K562 (cell line): ENCODE results near the gene HNRNPF. TPM values are rescaled to one million over a fixed set of nuclear protein-coding genes. Genes with fewer than 3 reads are reported as not detected.
A peak's percentile ranks its signal among the peaks of the same experiment; 100 is the strongest.

Experiments
- ELF2 ChIP-seq: fragments of 250-450 bp; sonication (Bioruptor Pico); IDR thresholded peaks from 2 replicates; pipeline ENCODE4 v1.5.0; 2021; ENCODE audit warnings: mild to moderate bottlenecking
- ILF3 ChIP-seq: fragments of 450-650 bp; IDR thresholded peaks from 2 replicates; pipeline ENCODE4 v1.6.1; 2018; ENCODE audit warnings: antibody characterized with exemption, mild to moderate bottlenecking, moderate library complexity, borderline replicate concordance
- POLR2G ChIP-seq: fragments of 200-400 bp; formaldehyde crosslinking; IDR thresholded peaks from 2 replicates; pipeline ENCODE4 v1.6.1; 2017; ENCODE audit warnings: low read depth, mild to moderate bottlenecking, antibody characterized with exemption, low read length, moderate library complexity
- RAD21 ChIP-seq, 2 experiments: fragments of 250-450 bp in 1 of 2; fragments of 450-650 bp in 1 of 2; sonication (Bioruptor Pico) in 1 of 2; formaldehyde crosslinking in 1 of 2; IDR thresholded peaks in 1 of 2; conservative IDR thresholded peaks in 1 of 2; 2 replicates each; pipeline versions ENCODE4 v1.4.0 to v1.8.0; 2020 to 2022; ENCODE audit warnings: mild to moderate bottlenecking in 2 of 2, moderate library complexity in 1 of 2
- SIN3B ChIP-seq: fragments of 450-650 bp; IDR thresholded peaks from 2 replicates; pipeline ENCODE4 v1.6.1; 2017; ENCODE audit warnings: low read depth, mild to moderate bottlenecking, moderate library complexity
- SRSF1 ChIP-seq: fragments of 200-400 bp; formaldehyde crosslinking; IDR thresholded peaks from 2 replicates; pipeline ENCODE4 v1.6.1; 2017; ENCODE audit warnings: mild to moderate bottlenecking, low read depth, low read length, moderate library complexity
- STAT5A ChIP-seq: IDR thresholded peaks from 2 replicates; pipeline ENCODE4 v1.6.1; 2012; ENCODE audit warnings: low read length, inconsistent platforms, borderline replicate concordance
- TCF3 ChIP-seq: sonication (generic); formaldehyde crosslinking; IDR thresholded peaks from 2 replicates; pipeline ENCODE4 v1.4.0; 2020; ENCODE audit warnings: mild to moderate bottlenecking, missing genetic modification reagents
- ZNF133 ChIP-seq: fragments of 250-450 bp; sonication (Bioruptor Pico); IDR thresholded peaks from 2 replicates; pipeline ENCODE4 v1.4.0; 2020; ENCODE audit warnings: mild to moderate bottlenecking
- ZNF75A ChIP-seq: fragments of 450-650 bp; formaldehyde crosslinking; IDR thresholded peaks from 2 replicates; pipeline ENCODE4 v1.4.0; 2020; ENCODE audit warnings: mild to moderate bottlenecking
- polyA plus RNA-seq, 8 experiments: library from polyadenylated mRNA; depleted of rRNA in 4 of 8; stranded (reverse) in 5 of 8; unstranded in 3 of 8; fragments of >200 nt; fragmentation: Nextera tagmentation in 2 of 8; fragmentation: Illumina TruSeq in 1 of 8; extraction: Ambion mirVana in 2 of 8; extraction: Trizol in 1 of 8; gene quantifications; 2 replicates each; pipeline versions ENCODE4 v1.2.1 to v1.2.3, GENCODE V29; 2011 to 2014; ENCODE audit warnings: inconsistent platforms in 1 of 8, missing spikeins in 1 of 8
- total RNA-seq, 7 experiments: library from RNA; depleted of rRNA in 6 of 7; stranded (reverse); fragments of >200 nt in 6 of 7; fragmentation: Illumina TruSeq in 2 of 7; extraction: Trizol in 2 of 7; gene quantifications; 2 replicates each; pipeline versions ENCODE4 v1.2.1 to v1.2.3, GENCODE V29; 2011 to 2021; ENCODE audit warnings: low replicate concordance in 1 of 7
- TF ChIP-seq, protein P1 (sequence below): IDR thresholded peaks from 2 replicates; pipeline ENCODE4 v1.6.1; 2012; ENCODE audit warnings: low read depth, low read length, improper control_type of control experiment, borderline replicate concordance
- TF ChIP-seq, protein P2 (sequence below), 2 experiments: fragments of 450-650 bp; conservative IDR thresholded peaks; 2 replicates each; pipeline ENCODE4 v1.6.1; 2017; ENCODE audit warnings: mild to moderate bottlenecking in 2 of 2, moderate library complexity in 2 of 2
- TF ChIP-seq, protein P3 (sequence below): fragments of 250-450 bp; sonication (Bioruptor Pico); IDR thresholded peaks from 2 replicates; pipeline ENCODE4 v1.6.1; 2021; ENCODE audit warnings: mild to moderate bottlenecking
- TF ChIP-seq, protein P4 (sequence below): fragments of 450-650 bp; IDR thresholded peaks from 2 replicates; pipeline ENCODE4 v1.6.1; 2016; ENCODE audit warnings: antibody characterized with exemption
- TF ChIP-seq, protein P5 (sequence below): sonication (generic); formaldehyde crosslinking; IDR thresholded peaks from 2 replicates; pipeline ENCODE4 v1.4.0; 2020; ENCODE audit warnings: mild to moderate bottlenecking, missing genetic modification reagents
- TF ChIP-seq, protein P6 (sequence below): sonication (generic); formaldehyde crosslinking; IDR thresholded peaks from 2 replicates; pipeline ENCODE4 v1.8.0; 2022; ENCODE audit warnings: mild to moderate bottlenecking, missing genetic modification reagents
- TF ChIP-seq, protein P7 (sequence below): sonication (generic); formaldehyde crosslinking; IDR thresholded peaks from 2 replicates; pipeline ENCODE4 v1.8.1; 2022; ENCODE audit warnings: missing genetic modification reagents

Gene HNRNPF
- total and polyA plus RNA-seq, 9 of the 15 experiments (the other 6 are each of a cell fraction or from before 2014, with no cell fraction given), result 192 to 489 (median 416) TPM

DNA sequence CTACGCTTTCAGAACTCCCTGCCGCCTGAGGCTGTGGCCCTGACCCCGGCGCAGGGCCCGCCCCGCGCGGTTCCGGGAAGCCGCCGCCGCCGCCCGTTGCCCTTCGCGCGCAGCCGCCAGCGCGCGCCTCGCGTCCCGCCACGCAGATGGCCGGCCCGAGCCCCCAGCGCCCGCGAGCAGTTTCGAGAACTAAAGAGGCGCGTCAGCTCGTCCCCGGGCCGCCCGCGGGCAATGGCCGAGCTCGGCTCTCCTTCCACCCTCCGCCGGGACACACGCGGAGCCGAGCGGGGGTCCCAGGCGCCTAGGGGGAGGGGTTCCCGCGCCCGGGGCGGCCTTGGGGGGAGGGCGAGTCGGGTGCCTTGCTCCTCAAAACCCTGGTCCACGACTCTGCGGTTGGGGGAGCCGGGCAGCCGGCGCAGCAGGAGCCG is 1.8 kb downstream of the HNRNPF start (continued):
- TF ChIP-seq, protein P1, sequence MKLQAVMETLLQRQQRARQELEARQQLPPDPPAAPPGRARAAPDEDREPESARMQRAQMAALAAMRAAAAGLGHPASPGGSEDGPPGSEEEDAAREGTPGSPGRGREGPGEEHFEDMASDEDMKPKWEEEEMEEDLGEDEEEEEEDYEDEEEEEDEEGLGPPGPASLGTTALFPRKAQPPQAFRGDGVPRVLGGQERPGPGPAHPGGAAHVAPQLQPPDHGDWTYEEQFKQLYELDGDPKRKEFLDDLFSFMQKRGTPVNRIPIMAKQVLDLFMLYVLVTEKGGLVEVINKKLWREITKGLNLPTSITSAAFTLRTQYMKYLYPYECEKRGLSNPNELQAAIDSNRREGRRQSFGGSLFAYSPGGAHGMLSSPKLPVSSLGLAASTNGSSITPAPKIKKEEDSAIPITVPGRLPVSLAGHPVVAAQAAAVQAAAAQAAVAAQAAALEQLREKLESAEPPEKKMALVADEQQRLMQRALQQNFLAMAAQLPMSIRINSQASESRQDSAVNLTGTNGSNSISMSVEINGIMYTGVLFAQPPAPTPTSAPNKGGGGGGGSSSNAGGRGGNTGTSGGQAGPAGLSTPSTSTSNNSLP, result no peak
- TF ChIP-seq, protein P2, sequence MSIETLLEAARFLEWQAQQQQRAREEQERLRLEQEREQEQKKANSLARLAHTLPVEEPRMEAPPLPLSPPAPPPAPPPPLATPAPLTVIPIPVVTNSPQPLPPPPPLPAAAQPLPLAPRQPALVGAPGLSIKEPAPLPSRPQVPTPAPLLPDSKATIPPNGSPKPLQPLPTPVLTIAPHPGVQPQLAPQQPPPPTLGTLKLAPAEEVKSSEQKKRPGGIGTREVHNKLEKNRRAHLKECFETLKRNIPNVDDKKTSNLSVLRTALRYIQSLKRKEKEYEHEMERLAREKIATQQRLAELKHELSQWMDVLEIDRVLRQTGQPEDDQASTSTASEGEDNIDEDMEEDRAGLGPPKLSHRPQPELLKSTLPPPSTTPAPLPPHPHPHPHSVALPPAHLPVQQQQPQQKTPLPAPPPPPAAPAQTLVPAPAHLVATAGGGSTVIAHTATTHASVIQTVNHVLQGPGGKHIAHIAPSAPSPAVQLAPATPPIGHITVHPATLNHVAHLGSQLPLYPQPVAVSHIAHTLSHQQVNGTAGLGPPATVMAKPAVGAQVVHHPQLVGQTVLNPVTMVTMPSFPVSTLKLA (conservative IDR thresholded peaks at IDR 0.05), result no peak
- no peak for TF ChIP-seq ZNF75A
- TF ChIP-seq, protein P3, sequence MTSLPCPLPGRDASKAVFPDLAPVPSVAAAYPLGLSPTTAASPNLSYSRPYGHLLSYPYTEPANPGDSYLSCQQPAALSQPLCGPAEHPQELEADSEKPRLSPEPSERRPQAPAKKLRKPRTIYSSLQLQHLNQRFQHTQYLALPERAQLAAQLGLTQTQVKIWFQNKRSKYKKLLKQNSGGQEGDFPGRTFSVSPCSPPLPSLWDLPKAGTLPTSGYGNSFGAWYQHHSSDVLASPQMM (CRISPR knock-in tag), result no peak
- TF ChIP-seq, protein P4, sequence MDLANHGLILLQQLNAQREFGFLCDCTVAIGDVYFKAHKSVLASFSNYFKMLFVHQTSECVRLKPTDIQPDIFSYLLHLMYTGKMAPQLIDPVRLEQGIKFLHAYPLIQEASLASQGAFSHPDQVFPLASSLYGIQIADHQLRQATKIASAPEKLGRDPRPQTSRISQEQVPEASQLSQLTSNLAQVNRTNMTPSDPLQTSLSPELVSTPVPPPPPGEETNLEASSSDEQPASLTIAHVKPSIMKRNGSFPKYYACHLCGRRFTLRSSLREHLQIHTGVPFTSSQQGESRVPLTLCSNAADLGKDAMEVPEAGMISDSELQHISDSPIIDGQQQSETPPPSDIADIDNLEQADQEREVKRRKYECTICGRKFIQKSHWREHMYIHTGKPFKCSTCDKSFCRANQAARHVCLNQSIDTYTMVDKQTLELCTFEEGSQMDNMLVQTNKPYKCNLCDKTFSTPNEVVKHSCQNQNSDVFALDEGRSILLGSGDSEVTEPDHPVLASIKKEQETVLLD, result no peak
- no peak for TF ChIP-seq ELF2 (CRISPR knock-in tag)
- no peak for TF ChIP-seq SIN3B
- no peak for TF ChIP-seq TCF3 (CRISPR knock-in tag)
- TF ChIP-seq, protein P5, sequence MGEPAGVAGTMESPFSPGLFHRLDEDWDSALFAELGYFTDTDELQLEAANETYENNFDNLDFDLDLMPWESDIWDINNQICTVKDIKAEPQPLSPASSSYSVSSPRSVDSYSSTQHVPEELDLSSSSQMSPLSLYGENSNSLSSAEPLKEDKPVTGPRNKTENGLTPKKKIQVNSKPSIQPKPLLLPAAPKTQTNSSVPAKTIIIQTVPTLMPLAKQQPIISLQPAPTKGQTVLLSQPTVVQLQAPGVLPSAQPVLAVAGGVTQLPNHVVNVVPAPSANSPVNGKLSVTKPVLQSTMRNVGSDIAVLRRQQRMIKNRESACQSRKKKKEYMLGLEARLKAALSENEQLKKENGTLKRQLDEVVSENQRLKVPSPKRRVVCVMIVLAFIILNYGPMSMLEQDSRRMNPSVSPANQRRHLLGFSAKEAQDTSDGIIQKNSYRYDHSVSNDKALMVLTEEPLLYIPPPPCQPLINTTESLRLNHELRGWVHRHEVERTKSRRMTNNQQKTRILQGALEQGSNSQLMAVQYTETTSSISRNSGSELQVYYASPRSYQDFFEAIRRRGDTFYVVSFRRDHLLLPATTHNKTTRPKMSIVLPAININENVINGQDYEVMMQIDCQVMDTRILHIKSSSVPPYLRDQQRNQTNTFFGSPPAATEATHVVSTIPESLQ (CRISPR knock-in tag), result no peak
- TF ChIP-seq, protein P6, sequence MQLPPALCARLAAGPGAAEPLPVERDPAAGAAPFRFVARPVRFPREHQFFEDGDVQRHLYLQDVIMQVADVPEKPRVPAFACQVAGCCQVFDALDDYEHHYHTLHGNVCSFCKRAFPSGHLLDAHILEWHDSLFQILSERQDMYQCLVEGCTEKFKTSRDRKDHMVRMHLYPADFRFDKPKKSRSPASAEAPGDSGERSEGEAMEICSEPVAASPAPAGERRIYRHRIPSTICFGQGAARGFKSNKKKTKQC (CRISPR knock-in tag), result peak; percentile 34; the same call in 1 of the 2 replicates
- TF ChIP-seq, protein P7, sequence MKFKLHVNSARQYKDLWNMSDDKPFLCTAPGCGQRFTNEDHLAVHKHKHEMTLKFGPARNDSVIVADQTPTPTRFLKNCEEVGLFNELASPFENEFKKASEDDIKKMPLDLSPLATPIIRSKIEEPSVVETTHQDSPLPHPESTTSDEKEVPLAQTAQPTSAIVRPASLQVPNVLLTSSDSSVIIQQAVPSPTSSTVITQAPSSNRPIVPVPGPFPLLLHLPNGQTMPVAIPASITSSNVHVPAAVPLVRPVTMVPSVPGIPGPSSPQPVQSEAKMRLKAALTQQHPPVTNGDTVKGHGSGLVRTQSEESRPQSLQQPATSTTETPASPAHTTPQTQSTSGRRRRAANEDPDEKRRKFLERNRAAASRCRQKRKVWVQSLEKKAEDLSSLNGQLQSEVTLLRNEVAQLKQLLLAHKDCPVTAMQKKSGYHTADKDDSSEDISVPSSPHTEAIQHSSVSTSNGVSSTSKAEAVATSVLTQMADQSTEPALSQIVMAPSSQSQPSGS (CRISPR knock-in tag), result no peak
- no peak for TF ChIP-seq STAT5A
- TF ChIP-seq ILF3, result no peak
- TF ChIP-seq ZNF133 (CRISPR knock-in tag), result no peak
- TF ChIP-seq RAD21 (CRISPR knock-in tag; conservative IDR thresholded peaks at IDR 0.05 in 1 of 2, IDR thresholded peaks at IDR 0.05 in 1 of 2), result no peak
- no peak for TF ChIP-seq SRSF1
- peak; percentile 90 for TF ChIP-seq POLR2G
